Upper lobe of left lung (tissue), 4 donors: ENCODE results near the gene CCM2L.

Experiments used
- CTCF ChIP-seq, 6 experiments: fragments of 450-650 bp in 4 of 6; fragments of 200-600 bp in 2 of 6; sonication (generic) in 2 of 6; IDR thresholded peaks; one replicate each; pipeline ENCODE4 v1.5.1; 2016 to 2019; ENCODE audit warnings: antibody characterized with exemption in 6 of 6
- EP300 ChIP-seq, 4 donors: sonication (generic); formaldehyde crosslinking; IDR thresholded peaks; one replicate each; pipeline ENCODE4 v1.5.1; 2017; ENCODE audit warnings: antibody characterized with exemption in 4 of 4, control low read depth in 2 of 4
- POLR2A ChIP-seq, 4 donors: fragments of 450-650 bp; IDR thresholded peaks; one replicate each; pipeline ENCODE4 v1.5.1; 2016 to 2017; ENCODE audit warnings: antibody characterized with exemption in 4 of 4, mild to moderate bottlenecking in 2 of 4
- POLR2AphosphoS5 ChIP-seq, 2 donors: sonication (generic); formaldehyde crosslinking; IDR thresholded peaks; one replicate each; pipeline ENCODE4 v1.5.1; 2017; ENCODE audit warnings: antibody characterized with exemption in 2 of 2

DNA sequence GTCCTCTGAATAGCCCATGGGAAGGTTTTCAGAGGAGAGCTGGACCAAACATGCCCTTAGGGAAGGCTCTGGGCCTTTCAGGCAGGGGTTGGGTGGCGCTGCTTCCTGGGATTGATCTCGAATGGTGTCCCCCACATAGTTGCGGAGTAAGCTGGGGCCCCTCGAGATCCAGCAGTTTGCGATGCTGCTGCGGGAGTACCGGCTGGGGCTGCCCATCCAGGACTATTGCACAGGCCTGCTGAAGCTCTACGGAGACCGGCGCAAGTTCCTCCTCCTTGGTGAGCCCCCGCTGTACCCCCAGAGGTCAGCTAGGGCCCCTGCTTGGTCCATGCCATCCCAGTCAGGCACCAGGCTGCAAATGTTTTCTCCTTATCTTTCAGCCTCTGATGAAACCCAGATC, 19.3 kb downstream of the CCM2L start:
- TF ChIP-seq EP300 (IDR thresholded peaks at IDR 0.05) (no peak), CTCF (IDR thresholded peaks at IDR 0.05) (no peak), POLR2A (IDR thresholded peaks at IDR 0.05) (no peak), POLR2AphosphoS5 (IDR thresholded peaks at IDR 0.05) (no peak)
